ENCODE data around the gene FFAR3. TPM values are rescaled to one million over a fixed set of nuclear protein-coding genes. Genes with fewer than 3 reads are reported as not detected.
"Not testable (repeated sequence)": the region's sequence is repeated elsewhere in the genome, so short reads cannot be mapped to it uniquely, and the experiment has no call there.

The FFAR3 gene
- total RNA-seq, 4 donors from 2014 or later, result 0.87 TPM; not detected in 3

GRCh38 chr19:35365303-35365702 is 7.0 kb downstream of the FFAR3 start:
- no peak for DNase-seq (ENCODE audit: low spot score in 2 of 2)
- 93 to 97% methylated on average over 4 of the region's 4 CpGs for WGBS, 2 donors
- Histone ChIP-seq H3K27ac (no peak overlapping the region), H3K4me3 (no peak overlapping the region), H3K4me1 (no peaks in the 10 kb centered on the region), H3K9me3 (peaks cover 0 to 3% (median 0%) of the 10 kb centered on the region in 4 donors), H3K36me3 (no peaks in the 10 kb centered on the region), H3K27me3 (peaks cover 0 to 11% of the 10 kb centered on the region in 2 donors)
- TF ChIP-seq POLR2A (IDR thresholded peaks at IDR 0.05) (no peak), CTCF (IDR thresholded peaks at IDR 0.05) (no peak), EP300 (IDR thresholded peaks at IDR 0.05) (no peak)

DNA sequence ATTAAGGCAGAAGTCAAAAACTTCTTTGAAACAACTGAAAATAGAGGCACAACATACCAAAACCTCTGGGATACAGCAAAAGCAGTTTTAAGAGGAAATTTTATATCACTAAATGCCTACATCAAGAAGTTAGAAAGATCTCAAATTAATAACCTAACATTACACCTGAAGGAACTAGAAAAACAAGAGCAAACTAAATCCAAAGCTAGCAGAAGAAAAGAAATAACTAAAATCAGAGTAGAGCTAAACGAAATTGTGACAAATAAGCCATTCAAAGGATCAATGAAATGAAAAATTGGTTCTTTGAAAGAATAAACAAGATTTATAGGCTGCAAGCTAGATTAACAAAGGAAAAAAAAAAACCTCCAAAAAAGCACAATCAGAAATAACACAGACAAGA is 10.1 kb downstream of the FFAR3 start:
- Histone ChIP-seq H3K36me3 (no peaks in the 10 kb centered on the region), H3K27me3 (peaks cover 0 to 5% of the 10 kb centered on the region in 2 donors), H3K27ac (no peak overlapping the region), H3K4me3 (no peak overlapping the region), H3K4me1 (no peaks in the 10 kb centered on the region), H3K9me3 (peaks cover 0 to 3% (median 0%) of the 10 kb centered on the region in 4 donors)
- TF ChIP-seq EP300 (IDR thresholded peaks at IDR 0.05), result no peak
- no peak for TF ChIP-seq POLR2A (IDR thresholded peaks at IDR 0.05)
- no peak for TF ChIP-seq CTCF (IDR thresholded peaks at IDR 0.05)
- no peak for DNase-seq (ENCODE audit: low spot score in 2 of 2)
- WGBS, 2 donors, result 52 to 58% methylated on average over 1 of the region's 1 CpG

GRCh38 chr19:35369522-35369921 is 11.3 kb downstream of the FFAR3 start:
- no peaks in the 10 kb centered on the region for H3K27me3 ChIP-seq
- H3K4me3 ChIP-seq, result no peak overlapping the region
- H3K4me1 ChIP-seq, result no peaks in the 10 kb centered on the region
- TF ChIP-seq POLR2A (IDR thresholded peaks at IDR 0.05), result no peak
- no peak for TF ChIP-seq EP300 (IDR thresholded peaks at IDR 0.05)
- TF ChIP-seq CTCF (IDR thresholded peaks at IDR 0.05), result no peak
- no peaks in the 10 kb centered on the region for H3K36me3 ChIP-seq
- no peak for DNase-seq (ENCODE audit: low spot score in 2 of 2)
- H3K9me3 ChIP-seq, result peaks cover 0 to 3% (median 0%) of the 10 kb centered on the region in 4 donors
- H3K27ac ChIP-seq, result no peak overlapping the region

DNA sequence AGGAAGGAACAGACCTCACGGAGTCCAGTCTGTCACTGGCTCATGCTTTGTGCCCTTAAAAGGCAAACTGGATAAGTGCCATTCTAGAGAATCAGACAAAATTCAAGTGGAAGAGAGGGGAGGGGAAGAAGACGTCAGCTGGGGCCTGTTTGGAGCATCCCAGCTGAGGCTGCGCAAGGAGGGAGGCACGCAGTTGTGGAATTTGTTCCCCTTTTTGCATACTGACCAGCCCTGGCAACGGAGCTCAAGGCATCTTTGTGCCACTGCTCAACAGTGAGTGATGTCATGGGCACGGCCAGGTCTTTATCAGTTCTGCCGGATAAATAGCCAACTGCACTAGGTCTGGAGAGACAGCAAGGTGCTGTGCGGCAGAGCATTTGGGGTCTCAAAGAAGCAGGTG is 12.5 kb downstream of the FFAR3 start, which contains the start of gene GPR42:
Gene GPR42 (plus strand): TSS at position 347 of the 400 bp plus-strand sequence. CDS start 292 bp downstream, outside the sequence.
- peaks cover 0 to 3% (median 0%) of the 10 kb centered on the region in 4 donors for H3K9me3 ChIP-seq
- no peak within 1 kb of the TSS for H3K27ac ChIP-seq
- DNase-seq (ENCODE audit: low spot score in 2 of 2), result no peak
- H3K27me3 ChIP-seq, result no peaks in the 10 kb centered on the region
- H3K36me3 ChIP-seq, result no peaks in the 10 kb centered on the region
- WGBS, 2 donors, result 78 to 84% methylated on average over 7 of the region's 8 CpGs
- no peak for TF ChIP-seq EP300 (IDR thresholded peaks at IDR 0.05)
- no peak for TF ChIP-seq POLR2A (IDR thresholded peaks at IDR 0.05)
- no peak for TF ChIP-seq CTCF (IDR thresholded peaks at IDR 0.05)
- H3K4me1 ChIP-seq, result no peaks in the 10 kb centered on the region
- no peak within 1 kb of the TSS for H3K4me3 ChIP-seq

DNA sequence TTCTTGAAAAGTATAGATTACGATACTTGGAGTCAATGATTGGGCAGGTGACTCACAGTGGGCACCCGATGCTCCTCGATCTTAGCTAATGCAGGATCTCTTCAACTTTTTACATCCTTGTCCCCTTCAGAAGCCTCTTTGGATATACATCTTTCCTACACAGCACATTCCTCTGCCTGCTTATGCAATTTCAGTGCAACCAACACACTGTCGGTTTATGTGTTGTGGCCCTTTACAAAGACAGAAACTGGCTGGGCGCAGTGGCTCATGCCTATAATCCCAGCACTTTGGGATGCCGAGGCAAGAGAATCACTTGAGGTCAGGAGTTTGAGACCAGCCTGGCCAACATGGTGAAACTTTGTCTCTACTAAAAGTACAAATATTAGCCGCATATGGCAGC is 15.2 kb downstream of the FFAR3 start:
- no peak overlapping the region for H3K4me3 ChIP-seq
- peaks cover 0 to 8% (median 0%) of the 10 kb centered on the region in 4 donors for H3K9me3 ChIP-seq
- H3K27ac ChIP-seq, result no peak overlapping the region
- 84 to 94% methylated on average over 7 of the region's 7 CpGs for WGBS, 2 donors
- H3K4me1 ChIP-seq, result no peaks in the 10 kb centered on the region
- DNase-seq (ENCODE audit: low spot score in 2 of 2), result no peak
- TF ChIP-seq EP300 (IDR thresholded peaks at IDR 0.05) (no peak), POLR2A (IDR thresholded peaks at IDR 0.05) (no peak), CTCF (IDR thresholded peaks at IDR 0.05) (no peak)
- H3K36me3 ChIP-seq, result no peaks in the 10 kb centered on the region
- no peaks in the 10 kb centered on the region for H3K27me3 ChIP-seq

DNA sequence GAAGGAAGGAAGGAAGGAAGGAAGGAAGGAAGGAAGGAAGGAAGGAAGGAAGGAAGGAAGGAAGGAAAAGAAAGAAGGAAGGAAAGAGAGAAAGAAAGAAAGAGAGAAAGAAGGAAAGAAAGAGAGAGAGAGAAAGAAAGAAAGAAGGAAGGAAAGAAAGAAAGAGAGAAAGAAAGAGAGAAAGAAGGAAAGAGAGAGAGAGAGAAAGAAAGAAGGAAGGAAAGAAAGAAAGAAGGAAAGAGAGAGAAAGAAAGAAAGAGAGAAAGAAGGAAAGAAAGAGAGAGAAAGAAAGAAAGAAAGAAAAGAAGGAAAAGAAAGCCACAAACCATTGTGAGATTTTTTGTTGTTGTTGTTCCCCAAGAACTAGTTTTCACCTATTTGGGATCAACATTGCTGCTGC is 15.8 kb downstream of the FFAR3 start:
- not testable (repeated sequence) for H3K4me3 ChIP-seq; DNase-seq (ENCODE audit: low spot score in 2 of 2); H3K27me3 ChIP-seq; H3K27ac ChIP-seq; H3K4me1 ChIP-seq; H3K36me3 ChIP-seq
- H3K9me3 ChIP-seq, result peaks cover 0 to 12% (median 0%) of the 10 kb centered on the region in 4 donors
